CD4-positive, alpha-beta T cell treated with Interleukin-12 subunit alpha and Interleukin-12 subunit beta, for 1 hour (primary cell): ENCODE results near the gene DGKH.
"Not testable (repeated sequence)": the region's sequence is repeated elsewhere in the genome, so short reads cannot be mapped to it uniquely, and the experiment has no call there.

ENCODE experiments used
- DNase-seq: peaks from one replicate; pipeline ENCODE4 v3.0.0-alpha.2; 2020

DGKH gene

DNA sequence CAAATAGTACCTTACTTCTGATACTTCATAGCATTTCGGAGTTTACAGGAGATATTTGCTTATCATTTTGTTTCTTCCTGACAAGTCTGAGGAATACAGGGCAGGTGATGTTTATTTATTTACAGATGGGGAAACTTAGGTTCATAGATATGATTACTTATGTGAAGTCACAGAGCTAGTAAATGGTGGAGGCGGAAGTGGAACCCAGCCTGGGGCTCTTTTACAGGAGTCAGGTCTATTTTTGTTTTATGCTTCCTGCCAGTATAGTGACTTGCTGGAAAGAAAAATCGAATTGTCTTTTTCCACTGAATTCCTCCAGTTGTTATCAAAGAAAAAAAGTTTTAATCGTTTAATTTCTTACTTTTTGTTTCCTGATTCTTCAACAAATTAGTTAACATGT is 66.5 kb downstream of the DGKH start:
- no peak for DNase-seq

DNA sequence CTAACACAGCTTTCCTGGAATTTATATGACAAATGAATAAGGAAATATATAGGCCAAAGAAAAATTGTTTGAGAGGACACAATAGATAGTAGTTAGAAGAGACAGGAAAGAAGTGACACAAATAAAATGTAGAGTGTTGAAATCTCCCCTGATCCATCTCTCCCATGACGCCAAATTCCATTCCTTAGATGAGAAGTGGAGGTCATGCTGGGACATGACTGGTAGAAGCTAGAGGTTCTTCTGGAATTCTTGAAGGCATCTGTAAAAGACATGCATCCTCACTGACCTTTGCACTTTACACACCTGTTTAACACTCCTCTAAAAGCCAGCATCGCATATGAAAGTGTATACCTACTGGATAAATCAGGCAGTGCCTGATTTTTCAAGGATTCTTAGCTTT is 67.8 kb downstream of the DGKH start:
- no peak for DNase-seq

DNA sequence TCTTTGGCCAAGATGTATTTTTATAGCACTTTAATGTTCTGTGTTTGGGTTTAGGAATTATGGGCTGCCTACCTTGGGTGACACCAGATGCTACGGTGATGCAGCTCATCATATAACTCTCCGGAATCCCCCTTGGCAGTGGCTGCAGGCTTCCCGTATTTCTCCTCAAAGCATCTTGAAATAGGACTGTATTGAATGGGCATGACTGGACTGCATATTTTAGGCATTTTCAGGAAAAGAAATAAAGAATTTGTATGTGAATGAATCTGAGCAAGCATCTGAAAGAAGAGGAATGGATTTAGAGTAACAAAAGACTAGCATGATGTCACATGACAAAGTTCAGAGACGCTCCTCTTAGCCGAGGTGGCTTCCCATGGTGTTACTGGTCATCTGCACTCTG is 70.6 kb downstream of the DGKH start:
- DNase-seq: no peak

DNA sequence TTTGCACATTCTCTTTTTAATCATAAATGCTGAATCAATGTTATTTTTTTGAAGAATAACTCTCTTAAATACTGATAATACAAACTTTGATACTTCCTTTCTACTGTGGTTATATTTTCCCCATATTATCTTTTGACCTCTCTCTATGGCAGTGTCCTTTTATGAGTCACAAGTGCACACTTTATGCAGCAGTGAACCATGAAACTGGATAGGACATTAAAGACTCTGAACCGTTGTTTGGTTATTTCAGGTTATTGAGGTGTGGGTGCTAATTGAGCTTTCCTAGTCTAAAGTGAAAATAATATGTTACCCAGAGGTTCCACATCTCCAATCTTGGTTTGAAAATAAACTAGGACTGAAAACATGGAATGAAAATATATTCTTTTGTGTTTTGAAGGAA is 71.4 kb downstream of the DGKH start:
- DNase-seq: no peak

DNA sequence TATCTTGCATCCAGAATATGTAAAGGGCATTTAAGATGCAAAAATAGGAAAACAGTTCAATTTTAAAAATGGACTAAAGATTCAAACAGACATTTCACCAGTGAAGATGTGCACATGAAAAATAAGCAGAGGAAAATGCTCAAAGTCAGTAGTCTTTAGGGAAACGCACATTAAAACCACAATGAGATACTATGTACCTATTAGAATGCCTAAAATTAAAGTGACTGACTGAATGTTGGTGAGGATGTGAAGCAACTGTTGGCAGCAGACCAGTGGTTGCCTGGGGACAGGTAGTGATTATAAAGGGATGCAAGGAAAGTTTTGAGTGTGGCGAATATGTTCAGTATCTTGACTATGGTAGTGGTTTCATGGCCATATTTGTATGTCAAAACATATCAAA is 75.2 kb downstream of the DGKH start:
- no peak for DNase-seq

DNA sequence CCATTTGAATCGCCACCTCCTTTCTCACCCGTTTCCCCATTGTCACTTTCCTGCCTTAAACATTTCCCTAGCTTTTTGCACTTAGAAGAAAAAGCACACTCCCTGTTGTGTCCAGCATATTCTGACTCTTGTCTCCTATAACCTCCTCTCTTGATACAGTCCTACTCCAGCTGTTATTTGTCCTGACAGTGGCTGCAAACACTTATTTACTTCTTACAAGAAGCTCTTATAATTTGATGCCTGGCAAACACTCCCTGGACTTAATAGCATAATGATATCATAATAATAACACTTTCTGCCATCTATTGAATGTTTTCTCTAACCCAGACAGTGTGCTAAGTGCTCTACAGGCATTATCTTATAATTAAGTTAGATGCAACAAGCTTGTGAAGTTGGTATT is 76.6 kb downstream of the DGKH start:
- DNase-seq: no peak

DNA sequence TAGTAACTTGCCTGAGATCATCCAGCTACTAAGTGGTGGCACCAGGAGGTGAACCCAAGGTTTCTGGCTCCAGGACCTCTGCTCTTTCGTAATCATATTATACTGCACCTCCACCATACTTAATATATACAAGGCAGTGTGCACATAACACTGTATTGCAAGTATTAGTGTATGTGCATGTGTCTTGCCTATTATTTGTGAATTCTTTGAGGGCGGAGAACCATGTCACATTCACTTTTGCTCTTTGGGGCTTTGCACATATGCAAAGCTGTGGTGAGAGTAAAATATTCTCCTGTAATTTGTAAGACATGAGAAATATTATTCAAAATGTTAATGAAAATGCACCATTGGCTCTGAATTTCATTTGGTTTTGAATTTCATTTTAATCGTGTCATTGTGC is 78.6 kb downstream of the DGKH start:
- no peak for DNase-seq

DNA sequence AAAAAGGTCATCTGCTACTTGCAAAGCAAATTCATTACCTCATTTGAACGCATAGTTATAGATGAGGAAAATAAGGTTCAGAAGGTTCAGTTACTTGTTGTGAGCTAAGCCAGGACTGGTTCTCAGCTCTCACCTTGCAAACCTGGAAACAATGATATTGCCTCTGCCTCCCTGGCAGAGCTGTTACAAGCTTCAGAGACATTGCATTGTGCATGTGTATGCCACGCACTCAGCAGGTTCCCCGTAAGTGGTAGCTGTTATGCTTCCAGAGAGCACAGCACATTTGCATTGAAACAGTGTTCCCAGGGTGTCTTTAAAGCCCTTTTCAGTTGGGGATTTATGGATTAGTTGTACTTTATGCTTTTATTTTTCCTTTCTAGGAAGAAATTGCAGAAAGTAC is 80.6 kb downstream of the DGKH start:
- no peak for DNase-seq

DNA sequence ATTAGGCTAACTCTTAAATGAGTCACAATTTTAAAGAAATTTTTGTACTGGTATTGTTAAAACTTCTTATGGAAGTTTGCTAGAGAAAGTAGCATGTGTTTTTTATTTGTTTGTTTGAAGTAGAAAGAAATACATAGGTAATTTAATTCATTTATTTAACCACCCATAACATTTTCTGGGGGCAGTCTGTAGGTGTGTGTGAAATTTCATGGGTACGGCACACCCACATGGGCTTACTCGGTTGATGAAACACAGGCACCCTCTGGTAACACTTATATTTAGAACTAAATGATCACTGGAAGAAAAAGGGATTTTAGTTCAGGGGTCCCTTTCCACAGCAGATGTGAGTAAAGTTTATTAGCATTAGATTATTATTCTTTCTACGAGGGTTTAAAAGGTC is 88.1 kb downstream of the DGKH start:
- DNase-seq: no peak

DNA sequence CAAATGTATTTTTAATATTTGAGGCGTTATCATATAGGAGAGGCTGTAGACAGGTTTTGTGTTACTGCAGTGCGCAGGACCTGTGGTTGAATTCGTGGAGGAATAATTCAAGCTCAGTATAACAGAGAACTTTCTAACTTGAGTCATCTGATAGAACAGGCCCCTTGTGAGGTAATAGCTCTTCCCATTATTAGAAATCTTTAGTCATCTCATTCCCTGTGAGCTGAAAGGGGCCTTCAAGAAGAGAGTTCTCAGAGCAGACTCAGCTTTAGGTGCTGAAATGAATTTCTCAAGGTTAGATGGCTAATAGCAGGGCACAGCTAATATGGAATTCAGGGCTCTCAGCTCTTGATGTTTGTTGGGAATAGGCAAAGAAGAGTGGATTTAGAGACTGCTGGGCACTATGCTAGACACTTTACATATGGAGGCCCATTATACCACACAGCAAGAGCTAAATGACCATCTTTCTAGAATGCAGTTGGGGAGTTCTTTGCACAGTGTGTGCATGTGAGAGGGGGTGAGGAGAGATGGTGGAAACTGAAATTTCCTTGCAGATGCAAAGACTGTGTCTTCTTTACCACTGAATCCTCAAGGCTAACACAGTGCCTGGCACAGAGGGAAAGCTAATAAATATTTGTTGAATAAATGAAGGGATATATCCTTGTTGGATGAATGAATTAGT is 89.5 kb downstream of the DGKH start:
- DNase-seq: no peak

DNA sequence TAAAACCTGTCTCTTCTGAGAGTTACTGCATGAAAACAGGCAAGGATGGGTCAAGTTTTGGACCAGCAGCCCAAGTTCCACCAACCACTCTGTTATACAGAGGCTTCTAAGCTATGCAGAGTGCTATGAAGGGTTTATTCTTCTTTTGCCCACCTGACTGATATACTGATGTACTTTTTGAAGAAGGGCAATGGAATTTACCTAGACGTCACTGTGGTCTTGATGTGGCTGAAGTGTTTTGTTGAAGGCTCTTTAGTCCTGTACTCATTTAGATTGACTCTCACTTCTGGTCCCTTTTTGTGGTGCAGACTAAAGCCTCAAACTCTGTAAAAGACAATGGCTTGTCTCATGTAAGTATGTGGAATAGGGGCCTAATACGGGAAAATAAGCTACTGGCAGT is 92.0 kb downstream of the DGKH start:
- no peak for DNase-seq

DNA sequence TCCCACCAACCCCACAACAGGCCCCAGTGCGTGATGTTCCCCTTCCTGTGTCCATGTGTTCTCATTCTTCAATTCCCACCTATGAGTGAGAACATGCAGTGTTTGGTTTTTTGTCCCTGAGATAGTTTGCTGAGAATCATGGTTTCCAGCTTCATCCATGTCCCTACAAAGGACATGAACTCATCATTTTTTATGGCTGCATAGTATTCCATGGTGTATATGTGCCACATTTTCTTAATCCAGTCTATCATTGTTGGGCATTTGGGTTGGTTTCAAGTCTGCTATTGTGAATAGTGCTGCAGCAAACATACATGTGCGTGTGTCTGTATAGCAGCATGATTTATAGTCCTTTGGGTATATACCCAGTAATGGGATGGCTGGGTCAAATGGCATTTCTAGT is 92.6 kb downstream of the DGKH start:
- DNase-seq: not testable (repeated sequence)

DNA sequence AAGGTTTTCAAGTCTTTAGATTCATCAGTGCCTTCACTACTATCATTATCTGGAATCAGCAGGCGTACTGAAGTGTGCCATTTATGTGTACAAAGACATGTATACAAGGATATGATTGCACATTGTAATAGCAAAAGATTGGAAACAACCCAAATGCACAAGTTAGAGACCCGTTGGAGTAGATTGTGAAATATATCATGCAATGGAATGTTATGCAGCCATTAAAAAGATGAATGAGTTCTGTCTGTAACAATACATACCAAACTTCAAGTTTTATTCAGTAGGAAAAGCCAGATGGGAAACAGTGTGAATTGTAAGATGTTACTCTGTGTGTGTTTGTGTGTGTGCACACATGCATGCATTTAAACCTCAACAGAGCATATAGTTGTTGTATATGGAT is 97.9 kb downstream of the DGKH start:
- DNase-seq: no peak

DNA sequence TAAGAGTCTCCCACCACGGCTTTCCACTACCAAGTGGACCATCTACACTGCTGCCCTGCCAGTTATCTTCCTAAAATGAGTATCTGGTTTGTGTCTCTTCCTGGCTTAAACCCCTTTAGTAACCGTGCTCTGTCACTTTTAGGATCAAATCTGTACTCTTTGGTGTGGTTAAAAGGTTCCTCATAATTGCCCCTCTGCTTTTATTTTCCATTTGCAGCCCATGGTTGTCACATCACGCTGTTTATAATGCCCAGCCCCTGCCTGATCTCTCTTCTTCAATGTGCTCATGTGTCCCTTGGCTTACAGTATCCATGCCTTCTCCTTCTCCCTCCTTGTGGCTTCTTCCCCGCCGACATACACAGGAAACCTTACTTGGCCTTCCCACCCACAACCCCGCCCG is 100.1 kb downstream of the DGKH start:
- no peak for DNase-seq

DNA sequence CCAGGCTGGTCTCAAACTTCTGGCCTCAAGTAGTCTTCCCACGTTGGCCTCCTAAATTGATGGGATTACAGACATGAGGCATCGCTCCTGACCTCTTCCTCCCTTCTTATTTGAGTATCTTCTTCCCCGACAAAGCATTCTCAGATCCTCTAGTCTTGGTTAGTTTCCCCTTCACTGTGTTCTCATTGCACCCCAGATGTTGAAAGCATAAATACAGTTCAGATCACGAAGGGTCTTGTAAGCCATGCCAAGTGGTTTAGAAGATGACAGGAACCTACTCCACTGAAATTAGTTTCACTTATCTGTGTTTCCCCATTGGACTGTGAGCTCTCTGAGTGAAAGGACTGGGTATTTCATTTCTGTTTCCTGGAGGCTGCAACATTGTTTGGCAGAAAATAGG is 100.7 kb downstream of the DGKH start:
- no peak for DNase-seq

DNA sequence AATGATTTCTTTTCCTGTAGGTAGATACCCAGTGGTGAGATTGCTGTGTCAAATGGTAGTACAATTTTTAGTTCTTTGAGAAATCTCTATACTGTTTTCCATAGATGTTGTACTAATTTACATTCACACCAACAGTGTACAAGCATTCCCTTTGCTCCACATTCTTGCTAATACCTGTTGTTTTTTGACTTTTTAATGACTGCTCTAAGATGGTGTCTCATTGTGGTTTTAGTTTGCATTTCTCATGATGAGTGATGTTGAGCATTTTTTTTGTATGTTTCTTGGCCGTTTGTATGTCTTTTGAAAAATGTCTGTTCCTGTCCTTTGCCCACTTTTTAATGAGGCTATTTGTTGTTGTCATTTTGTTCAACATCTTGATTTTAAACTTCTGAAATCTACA is 103.3 kb downstream of the DGKH start:
- DNase-seq: no peak

DNA sequence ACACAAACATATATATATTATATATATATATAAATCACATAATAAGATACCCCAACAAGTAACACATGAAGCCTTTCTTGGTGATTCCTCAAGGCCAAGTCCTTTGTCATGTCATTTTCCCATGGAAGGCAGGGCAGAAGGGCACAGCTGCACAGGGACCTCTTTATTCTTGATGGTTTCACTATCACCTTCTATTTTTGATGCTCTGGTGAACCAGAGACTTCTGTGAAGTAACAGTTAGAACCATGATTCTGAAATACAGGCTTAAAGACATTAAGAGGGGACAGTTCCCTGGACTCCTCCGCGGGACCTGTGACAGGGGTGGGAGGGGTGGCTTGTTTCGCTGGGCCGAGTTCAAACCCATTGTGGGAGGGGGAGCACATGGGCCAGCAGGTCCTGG is 104.0 kb downstream of the DGKH start:
- DNase-seq: no peak

DNA sequence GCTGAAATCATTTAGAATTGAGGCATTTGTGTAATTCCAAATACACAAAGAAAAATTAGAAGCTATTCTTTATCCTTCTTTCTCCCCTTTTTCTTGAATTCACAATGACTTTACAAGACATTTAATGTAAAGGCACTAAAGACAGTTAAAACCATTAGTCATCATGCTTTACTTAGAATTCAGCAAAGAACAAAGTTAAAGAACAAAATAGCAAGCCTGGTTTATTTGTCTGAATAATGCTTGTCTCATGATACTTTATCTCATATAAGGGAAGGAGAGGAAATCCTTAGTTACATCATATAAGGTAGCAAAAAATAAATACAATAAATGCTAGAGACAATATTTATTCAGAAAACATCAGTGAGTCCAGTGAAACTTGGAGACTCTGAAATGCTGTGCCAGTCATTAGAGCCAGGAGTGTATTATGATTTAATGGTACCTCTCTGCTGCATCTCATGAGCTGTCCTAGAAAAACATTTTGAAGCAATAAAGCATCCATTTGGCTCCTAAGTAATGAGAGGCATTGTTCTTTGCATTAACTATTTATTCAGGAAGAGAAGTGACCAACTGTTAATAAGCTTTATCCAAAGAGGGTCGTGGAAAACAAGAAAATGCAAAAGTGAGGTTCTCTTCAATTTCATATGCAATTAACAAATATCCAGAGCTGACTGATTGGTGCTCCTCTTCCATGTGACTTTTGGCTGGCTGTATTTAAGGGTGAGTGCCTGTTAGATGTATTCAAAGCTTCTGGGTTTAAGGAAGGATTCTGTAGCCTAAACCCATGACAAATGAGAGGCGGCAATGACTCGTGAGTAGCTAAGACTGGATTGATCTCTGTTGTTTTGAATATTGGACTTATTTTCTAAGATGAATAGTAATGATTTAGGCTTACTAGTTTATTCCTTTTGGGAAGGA is 105.0 kb downstream of the DGKH start:
- DNase-seq: no peak

DNA sequence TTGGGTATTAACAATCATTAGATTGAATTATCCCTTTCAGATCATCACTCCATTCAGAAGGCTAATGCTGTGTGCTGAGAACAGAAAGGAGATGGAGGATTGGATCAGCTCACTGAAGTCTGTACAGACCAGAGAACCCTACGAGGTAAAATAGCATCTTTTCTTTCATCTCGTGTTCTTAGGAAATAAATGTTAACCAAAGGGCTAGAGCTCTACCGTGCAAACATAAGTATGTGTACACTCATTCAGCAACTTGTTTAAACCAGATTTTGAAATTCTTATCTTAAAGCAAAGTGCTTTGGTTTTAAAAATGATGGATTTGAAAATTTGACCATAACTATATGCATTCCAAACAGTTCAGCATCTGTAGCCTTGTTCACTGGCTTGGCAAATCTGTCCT is 106.8 kb downstream of the DGKH start:
- DNase-seq: no peak

DNA sequence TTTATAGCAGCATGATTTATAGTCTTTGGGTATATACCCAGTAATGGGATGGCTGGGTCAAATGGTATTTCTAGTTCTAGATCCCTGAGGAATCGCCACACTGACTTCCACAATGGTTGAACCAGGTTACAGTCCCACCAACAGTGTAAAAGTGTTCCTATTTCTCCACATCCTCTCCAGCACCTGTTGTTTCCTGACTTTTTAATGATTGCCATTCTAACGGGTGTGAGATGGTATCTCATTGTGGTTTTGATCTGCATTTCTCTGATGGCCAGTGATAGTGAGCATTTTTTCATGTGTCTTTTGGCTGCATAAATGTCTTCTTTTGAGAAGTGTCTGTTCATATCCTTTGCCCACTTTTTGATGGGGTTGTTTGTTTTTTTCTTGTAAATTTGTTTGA is 114.9 kb downstream of the DGKH start:
- DNase-seq: not testable (repeated sequence)

DNA sequence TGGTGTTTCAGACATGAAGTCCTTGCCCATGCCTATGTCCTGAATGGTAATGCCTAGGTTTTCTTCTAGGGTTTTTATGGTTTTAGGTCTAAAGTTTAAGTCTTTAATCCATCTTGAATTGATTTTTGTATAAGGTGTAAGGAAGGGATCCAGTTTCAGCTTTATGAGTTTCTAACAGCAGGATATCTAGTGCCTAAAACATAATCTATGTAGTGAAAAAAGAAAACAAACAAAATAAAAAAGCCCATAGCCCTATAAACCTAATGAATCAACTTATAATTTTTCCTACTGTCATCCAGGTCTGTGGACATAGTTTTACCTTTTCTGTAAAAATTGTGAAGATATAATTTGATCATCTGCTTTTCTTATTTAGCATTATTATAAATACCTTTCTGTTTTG is 115.5 kb downstream of the DGKH start:
- DNase-seq: not testable (repeated sequence)

DNA sequence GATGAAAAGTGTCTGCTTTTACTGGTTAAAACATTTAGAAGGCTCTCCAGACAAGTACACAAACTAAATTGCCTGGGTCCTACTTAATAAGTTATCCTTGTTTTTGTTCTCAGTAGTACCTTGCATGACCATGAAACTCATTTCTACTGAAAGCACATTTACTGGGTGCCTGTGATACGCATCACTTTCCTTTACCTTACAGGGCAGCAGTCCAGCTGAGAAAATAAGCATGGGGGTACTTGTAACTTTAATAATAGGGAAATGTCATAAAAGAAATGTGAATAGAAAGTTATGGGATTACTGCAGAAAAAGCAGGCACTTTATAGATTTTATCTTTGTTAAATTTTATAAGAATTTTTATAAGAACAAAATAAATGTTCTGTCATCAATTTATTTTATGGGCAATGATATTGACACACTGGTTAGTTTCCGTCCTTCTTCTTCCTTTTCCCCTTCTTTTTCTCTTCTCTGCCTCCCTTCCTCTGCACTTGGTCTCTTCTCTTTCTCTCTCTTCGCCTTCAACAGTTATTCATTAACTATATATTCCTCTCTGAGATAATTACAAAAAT is 116.2 kb downstream of the DGKH start:
- no peak for DNase-seq

DNA sequence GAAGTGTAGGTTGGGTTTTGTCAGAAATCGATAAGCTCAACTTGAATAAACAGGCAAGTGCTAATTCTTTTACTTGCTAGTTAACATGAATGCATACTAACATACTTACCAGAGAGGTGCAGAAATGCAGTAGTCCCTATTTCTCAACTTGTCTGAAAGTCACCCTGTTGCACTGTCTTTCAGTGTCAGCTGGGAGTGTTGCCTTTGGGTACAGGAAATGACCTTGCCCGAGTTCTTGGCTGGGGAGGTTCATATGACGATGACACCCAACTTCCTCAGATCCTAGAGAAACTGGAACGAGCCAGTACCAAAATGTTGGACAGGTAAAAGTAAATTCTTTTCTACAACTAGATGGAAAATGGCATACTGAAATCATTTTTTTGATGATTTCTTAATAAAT is 120.0 kb downstream of the DGKH start:
- DNase-seq: no peak

DNA sequence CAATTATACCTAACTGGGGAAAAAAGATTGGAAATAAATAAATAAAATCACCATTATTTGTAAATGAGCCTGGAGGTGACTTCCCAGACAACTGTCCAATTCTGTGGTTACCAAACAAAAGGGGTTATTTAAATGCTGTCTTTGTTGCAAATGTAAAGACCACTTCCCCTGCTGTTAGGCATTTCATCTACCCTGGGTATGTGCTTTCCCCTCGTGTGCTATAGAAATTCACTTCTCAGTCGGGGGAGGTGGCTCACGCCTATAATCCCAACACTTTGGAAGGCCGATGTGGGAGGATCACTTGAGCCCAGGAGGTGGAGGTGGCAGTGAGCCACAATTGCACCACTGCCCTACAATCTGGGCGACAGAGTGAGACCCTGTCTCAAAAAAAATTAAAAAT is 121.6 kb downstream of the DGKH start:
- no peak for DNase-seq
